GM21717 (cell line): Measurements from ENCODE around the gene ORC3.
"Not testable (repeated sequence)": the region's sequence is repeated elsewhere in the genome, so short reads cannot be mapped to it uniquely, and the experiment has no call there.

ENCODE experiments used
- ATAC-seq: cut with Tn5 transposase; IDR thresholded peaks from one replicate; pipeline ENCODE4 v1.9.1; 2021; ENCODE audit warnings: mild to moderate bottlenecking, moderate library complexity; ENCODE audit not compliant: unreplicated experiment

ORC3 gene

DNA sequence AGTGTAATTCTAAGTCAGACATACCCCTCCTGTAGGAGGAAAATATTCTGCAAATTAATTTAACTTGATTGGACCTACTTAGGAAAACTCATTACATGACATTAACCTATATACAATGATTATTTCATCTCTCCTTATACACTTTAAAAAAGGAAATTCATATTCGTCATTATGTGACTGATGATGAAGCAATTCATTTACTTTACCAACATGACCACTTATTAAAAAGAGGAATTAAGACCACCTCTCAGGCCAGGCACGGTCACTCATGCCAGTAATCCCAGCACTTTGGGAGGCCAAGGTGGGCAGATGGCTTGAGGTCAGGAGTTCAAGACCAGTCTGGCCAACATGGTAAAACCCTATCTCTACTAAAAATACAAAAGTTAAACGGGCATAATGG lies 100.5 kb downstream of the ORC3 start:
- ATAC-seq: no peak

DNA sequence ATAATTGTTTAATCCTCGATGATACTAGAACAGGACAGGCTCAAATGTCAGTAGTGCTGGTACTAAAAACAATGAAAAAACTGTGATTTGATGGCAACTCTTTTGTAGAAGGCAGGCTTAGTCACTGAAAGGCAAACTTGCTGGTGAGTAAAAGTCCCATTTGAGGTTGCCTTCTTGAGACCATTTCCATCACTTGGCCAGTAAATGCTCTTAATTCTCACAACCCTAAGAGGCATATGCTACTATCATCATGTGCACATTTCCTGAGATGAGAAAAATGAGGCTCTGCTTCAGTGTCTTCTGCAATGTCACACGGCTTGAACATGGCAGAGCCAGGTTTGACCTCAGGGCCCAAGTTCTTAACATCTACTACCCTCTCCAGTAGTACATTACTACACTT lies 102.2 kb downstream of the ORC3 start:
- no peak for ATAC-seq

DNA sequence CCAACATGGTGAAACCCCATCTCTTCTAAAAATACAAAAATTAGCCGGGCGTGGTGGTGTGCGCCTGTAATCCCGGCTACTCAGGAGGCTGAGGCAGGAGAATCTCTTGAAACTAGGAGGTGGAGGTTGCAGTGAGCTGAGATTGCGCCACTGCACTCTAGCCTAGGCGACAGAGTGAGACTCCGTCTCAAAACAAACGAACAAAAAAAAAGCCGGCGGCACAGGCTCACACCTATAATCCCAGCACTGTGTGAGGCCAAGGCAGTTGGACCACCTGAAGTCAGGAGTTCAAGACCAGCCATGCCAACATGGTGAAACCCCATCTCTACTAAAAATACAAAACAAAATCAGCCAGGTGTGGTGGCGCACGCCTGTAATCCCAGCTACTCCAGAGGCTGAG lies 106.9 kb downstream of the ORC3 start:
- ATAC-seq: not testable (repeated sequence)

DNA sequence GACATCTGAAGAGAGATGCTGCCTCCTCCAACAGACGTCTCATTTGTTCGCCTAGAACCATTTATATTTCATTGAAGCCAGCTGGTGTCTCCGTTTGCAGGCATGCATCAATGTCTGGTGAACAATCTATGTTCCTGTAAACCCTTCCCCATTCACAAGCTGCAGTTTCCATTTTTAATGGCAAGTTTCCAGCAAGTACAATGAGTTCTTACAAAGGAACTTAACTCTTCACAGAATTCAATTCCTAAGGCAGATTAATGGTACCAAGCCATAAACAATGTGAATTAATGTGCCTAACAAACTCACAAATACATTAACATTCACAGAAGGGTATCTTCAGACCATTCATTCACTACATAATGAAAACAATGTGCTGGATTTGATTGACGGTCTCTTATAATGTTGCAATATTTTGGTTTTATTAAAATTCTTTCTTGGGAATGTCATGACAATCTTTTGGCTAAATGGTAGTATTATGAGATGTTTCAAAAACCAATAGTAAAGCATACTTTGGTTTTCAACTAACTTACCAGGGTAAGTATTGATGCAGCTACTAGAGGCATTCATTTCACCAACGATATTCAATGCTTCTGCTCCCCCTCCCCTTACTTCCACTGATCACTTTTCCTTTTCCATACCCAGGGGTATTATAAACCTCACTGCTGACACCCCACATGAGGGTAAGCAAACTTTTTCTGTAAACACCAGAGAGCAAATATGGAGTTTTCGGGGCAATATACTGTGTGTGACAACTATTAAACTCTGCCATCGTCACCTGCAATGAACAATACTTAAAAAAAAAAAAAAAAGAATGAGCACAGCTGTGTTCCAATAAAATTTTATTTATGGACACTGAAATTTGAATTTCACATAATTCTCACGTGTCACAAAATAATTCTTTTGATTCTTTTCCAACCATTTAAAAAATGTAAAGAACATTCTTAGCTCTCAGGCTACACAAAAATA lies 107.9 kb downstream of the ORC3 start:
- ATAC-seq: no peak

DNA sequence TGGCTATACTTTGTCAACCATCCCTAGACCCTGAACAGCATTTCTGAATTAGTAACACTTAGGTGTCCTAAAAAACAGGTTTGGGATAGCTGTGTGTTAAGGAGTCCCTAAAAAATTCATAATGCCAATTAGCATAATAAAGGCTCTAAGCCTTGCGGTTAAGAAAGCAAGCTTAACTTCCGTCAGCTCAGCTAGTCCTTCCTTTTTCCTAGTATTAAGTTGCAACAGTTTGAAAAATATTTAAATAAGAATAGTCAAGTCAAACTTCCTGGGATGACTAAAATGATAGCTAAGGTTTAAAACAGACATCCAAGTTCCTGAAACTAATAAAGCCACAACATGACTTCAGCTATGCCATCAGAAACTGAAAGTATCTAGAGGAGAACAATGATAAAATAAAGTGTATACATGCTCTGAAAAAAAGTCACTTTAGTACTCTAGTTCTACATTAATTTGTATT lies 108.6 kb downstream of the ORC3 start:
- no peak for ATAC-seq

DNA sequence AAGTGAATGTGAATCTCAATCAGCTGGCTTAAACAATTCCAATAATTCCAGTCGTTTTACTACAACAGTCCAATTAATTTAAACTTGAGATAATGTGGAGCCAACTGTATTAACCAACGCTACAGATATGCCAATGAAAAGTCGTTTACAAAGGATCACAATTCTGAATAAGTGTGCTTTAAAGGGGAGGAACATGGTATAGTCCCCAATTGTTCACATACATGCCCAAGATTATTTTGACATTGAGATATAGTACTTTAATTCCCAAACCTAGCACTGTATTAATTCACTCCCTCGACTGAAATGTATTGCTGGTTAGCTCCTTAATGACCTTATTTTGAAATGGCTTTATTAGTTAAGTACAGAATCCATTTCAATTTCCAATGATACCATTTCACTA lies 109.6 kb downstream of the ORC3 start:
- no peak for ATAC-seq

DNA sequence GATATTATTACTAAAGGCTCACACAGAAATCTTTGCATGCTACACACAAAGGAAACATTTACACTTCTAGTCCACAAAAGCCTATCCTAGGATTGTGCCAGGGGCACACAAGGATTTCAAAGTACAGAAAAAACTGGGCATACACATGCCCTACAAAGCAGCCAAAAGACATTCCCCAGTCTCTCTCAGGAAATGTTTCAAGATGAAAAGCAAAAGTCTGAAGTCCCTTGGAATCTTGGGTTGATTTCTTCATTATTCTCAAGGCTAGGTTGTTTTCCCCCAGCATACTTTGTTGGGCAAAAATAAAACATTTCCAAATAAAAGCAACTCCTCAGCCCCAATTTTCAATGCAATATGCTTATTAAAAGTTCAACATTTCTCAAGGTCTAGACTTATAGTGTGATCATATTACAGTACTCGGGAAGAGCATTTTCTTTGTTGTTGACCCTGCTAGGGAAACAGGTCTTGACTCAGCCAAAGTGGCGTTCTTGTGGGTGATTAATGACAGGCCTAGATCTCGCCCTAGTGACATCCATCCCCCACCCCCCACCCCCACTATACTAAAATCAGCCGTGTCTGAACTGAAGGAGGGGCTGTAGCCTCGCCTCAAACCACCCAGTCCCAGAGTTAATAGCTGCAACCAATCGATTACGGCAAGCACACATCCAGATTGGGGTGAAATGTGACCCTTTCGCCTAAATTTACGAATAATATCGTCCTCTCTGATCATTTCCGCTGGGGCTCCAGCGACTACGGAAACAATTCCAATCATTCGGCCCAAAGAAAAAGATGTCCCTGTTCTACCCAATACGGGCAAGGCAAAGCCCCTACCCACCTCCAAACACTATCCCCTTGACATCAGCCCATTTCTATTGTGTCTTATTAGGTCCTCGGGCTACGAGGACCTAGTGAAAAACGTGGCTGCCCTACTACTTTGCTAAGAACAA lies 110.7 kb downstream of the ORC3 start:
- ATAC-seq: peak; percentile 2

DNA sequence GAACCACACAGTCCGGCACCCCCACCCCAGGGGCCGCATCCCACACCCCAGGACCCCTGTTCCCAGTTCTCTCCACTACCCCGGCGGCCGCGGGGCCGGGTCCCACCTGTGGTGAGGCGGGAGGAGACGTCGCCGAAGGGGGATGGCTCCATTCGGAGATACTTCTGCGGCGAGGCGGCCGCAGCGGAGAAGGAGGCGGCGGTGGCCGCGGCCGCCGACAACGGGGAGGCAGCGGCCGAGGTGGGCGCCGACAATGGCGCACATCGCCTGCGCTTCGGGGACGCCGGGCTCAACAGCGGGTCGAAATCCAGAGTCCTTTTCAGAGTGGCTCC lies 111.4 kb downstream of the ORC3 start:
- no peak for ATAC-seq

DNA sequence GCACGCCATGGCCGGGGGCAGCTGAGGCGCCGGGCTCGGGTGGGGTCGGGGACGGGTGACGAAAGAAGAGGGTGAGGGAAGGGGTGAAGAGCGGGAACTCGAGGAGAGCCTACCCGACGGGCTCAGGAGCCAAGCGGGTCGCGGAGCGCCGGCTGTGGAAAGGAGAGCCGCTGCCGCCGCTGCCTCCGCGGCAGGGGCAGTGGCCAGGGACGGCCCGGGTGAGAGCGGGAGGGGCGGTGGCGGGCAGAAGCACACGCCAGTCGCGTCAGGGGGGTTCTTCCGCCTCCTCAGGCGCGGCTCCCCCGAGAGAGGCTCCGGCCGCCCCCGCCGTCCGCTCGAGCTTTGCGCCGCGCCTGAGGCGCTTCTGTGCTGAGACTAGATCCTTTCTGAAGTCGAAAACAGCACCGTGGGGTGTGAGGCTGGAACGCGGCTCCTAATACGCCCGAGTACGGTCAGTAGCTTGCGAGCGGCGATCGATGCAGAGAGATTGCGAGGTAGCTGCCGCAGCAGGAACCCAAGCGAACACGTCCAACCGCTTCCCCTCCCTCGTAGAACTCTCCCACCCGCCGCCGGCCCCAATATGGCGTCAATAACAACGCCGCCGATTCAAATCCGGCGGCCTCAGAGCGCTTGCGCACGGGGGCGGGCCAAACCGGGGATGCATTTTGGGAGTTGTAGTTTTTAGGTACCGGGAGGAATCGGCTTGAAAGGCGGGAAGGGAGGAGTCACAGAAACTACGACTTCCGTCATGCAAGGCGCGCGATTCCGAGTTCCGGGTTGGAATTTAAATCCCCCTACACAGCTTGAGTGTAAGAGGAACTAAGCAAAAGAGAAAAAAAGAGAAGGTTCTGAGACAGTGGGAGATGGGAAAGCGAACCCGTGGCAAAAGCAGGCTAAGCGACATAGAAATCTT lies 112.0 kb downstream of the ORC3 start, which contains the start of gene AKIRIN2:
Gene AKIRIN2, minus strand, starts transcription at position 558 of the 913 bp plus-strand sequence. Its CDS starts 549 bp downstream, at position 9.
- peak; percentile 68 for ATAC-seq

DNA sequence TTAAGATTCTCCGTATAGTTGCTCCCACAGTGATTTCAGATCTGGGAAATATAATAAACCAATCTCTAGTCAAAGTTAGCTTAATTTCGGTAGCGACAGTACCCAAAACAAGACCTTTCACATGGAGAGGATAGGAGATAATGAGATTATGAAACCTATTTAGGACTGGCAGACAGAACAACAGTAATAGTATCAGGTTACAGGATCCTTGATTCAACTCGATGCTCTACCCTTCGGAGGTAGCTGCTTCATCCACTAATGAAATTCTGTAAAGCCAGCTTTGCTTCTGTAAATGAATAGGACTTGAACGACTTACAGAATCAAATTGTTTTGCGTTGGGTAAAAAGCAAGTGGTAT lies 112.6 kb downstream of the ORC3 start:
- ATAC-seq: peak; percentile 14

DNA sequence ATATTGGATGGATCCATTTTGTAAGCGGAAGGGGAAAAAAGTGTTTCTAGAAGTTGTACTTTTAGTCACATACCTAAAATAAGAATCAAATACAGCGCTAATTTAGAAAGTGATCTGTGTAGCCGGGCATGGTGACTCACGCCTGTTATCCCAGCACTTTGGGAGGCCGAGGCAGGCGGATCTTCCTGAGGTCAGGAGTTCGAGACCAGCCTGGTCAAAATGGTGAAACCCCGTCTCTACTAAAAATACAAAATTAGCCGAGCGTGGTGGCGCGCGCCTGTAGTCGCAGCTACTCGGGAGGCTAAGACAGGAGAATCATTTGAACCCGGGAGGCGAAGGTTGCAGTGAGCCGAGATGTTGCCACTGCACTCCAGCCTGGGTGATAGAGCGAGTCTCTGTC lies 113.1 kb downstream of the ORC3 start:
- ATAC-seq: not testable (repeated sequence)

DNA sequence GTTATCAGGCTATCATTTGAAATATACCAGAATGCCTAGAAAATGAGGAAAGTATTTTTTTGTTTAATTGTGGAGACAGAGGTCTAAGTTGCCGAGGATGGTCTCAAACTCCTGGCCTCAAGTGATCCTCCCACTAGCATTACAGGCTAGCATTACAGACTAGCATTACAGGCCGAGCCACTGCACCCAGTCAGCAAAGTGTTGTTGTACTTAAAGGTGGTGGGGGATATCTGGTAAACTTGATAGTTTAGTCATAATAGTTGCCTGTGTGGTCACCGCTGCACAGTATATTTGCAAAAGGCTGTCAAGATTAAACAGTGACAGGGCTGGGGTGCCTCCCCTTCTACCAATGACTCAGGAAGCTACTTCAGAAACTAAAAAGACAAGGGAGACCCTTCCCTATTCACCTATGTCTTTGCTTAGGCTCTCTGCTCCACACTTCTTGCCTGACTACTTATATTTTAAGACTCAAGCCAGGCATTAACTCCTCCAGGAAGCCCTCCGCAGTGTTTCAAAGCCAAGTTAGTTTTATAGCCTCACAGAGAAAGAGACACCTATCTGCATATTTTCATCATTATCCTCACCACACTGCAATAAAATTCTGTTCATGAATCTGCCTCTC lies 115.2 kb downstream of the ORC3 start:
- peak; percentile 46 for ATAC-seq

DNA sequence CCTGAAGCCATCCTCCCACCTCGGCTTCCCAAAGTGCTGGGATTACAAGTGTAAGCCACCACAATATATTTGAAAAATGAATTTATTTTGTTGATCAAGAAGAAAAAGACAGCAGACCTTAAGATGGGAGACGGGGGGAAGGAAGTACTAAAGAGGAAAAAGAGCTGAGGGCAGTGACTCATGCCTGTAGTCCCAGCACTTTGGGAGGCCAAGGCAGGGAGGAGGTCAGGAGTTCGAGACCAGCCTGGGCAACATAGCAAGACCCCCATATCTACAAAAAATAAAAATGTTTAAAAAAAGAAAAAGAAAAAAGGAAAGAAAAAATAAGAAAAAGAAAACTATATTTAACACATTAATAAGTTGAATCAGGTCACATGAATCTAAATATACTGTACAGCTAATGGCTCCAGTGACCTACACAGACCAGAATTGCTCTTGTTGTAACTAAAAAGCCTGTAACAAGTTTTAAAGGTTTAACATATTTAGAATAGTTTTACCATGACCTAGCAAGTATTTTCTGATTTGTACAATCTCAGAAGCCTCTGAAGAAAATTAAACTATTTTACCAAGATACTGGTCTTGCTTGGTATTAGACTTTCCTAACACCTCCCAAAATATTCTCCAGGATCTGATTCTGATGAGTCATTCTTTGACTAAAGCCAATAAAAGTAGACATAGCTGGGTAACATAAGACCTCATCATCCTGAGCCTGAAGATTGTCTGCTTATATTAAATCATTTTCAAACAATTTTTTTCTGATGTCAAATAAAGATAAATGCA lies 116.4 kb downstream of the ORC3 start:
- ATAC-seq: no peak

DNA sequence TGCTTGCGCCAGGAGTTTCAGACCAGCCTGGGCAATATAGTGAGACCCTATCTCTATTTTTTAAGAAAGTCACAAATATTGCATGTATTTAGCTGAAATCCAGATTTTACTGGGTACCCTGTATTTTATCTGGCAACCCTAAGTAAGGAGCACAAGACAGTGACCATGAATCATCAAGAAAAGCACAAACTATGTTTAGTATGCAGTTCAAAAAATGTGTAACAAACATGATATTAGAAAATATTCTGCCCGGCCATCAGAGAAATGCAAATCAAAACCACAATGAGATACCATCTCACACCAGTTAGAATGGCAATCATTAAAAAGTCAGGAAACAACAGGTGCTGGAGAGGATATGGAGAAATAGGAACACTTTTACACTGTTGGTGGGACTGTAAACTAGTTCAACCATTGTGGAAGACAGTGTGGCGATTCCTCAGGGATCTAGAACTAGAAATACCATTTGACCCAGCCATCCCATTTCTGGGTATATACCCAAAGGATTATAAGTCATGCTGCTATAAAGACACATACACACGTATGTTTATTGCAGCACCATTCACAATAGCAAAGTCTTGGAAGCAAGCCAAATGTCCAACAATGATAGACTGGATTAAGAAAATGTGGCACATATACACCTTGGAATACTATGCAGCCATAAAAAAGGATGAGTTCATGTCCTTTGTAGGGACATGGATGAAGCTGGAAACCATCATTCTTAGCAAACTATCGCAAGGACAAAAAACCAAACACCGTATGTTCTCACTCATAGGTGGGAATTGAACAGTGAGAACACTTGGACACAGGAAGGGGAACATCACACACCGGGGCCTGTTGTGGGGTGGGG lies 118.9 kb downstream of the ORC3 start:
- not testable (repeated sequence) for ATAC-seq

DNA sequence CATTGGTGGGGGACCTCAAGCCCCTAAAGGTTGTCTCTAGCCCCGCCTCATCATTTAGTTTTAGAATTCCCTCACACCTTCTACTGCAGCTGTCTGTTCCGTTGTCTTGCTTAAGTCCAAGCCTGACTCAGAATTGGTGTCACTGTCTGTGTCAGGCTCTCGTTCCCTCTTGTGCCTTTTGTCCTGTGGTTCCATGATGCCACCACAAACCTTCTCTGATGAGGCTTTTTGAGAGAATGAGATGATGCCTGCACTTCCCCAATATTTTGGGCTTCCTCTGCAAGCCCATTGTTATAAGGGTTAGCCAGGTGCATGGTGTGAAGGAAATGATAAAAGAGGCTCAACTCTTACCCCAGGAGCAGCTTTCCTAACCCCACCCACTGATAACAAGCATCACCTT lies 120.2 kb downstream of the ORC3 start:
- ATAC-seq: no peak

DNA sequence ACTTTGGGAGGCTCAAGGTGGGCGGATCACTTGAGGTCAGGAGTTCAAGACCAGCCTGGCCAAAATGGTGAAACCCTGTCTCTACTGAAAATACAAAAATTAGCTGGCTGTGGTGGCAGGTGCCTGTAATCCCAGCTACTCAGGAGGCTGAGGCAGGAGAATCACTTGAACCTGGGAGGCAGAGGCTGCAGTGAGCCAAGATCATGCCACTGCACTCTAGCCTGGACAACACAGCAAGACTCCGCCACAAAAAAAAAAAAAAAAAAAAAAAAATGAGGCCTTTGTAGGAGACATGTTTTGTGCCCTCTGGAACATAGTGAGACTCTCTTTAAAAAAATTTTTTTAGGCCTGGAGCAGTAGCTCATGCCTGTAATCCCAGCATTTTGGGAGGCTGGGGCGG lies 122.8 kb downstream of the ORC3 start:
- not testable (repeated sequence) for ATAC-seq

DNA sequence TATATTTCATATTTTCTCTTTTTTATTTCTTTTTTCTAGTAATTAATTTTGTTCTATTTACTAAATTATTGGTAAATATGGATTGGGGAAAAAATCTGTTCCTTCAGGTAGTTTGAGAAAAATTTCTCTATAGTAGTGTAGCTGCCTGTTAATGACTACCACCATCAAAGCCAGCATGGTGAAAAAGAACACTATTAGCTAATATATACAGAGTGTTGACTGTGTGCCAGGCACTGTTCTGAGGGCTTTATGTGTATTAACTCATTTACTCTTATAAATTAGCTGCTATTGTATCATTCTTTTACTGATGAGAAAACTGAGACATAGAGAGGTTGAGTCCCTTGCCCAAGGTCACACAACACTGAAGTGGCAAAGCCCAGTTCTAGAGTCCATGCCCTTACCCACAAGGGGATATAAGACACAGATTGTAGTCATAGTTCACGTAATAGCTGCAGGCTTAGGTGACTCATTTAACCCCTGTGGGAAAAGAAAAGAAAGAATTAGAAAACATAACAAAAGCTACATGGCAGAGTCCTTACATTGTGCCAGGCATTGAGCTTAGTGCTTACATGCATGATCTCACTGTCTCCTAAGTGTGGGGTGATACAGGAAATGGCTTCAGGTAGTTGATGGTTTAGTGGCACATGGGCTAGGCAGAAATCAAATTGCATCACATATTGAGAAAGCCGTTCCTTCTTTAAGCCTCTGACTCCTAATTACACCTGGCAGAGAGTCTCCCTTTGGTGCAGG lies 124.3 kb downstream of the ORC3 start:
- no peak for ATAC-seq
